Ramos (cell line): ENCODE results near the gene POLD1.

Source experiments
- in situ Hi-C: fragments of 300-500 bp; cut with MboI; formaldehyde crosslinking; loops from one replicate; pipeline ENCODE4 v1.14.3; 2022; ENCODE audit warnings: low sequenced_read_pairs; ENCODE audit not compliant: unreplicated experiment

The POLD1 gene

DNA sequence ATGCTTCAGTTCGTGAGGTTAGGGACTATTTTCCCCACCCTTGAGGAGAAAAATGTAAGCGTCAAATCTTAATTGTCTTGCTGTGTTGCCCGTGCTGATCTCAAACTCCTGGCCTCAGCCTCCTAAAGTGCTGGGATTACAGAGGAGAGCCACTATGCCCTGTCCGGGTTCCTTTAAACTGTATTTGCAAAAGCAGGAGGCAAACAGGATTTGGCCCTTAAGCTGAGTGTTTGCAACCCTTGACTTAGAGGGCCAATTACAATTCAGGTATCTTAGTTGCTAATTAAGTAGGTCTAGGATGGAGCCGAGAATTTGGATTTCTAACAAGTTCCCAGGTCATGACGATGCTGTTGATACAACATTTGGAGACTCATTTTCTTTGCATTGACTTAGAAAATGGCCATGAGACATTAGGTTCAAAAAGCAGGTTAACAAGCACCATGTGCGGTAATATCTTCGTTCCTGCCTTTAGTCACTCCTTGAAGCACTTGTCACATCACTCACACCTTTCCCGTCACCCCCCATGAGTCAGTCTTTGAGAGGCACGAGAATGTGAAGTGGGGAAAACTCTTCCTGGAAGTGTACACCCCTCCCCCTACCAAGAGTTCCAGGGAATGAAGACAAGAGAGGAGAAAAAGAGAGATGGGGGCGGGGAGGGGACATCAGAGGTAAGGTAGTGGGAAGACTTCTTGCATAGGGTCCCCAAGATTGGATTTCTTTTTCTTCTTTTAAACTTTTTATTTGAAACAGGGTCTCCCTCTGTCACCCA is 21.3 kb upstream of the POLD1 start:
- in situ Hi-C loops, result no loop called here

DNA sequence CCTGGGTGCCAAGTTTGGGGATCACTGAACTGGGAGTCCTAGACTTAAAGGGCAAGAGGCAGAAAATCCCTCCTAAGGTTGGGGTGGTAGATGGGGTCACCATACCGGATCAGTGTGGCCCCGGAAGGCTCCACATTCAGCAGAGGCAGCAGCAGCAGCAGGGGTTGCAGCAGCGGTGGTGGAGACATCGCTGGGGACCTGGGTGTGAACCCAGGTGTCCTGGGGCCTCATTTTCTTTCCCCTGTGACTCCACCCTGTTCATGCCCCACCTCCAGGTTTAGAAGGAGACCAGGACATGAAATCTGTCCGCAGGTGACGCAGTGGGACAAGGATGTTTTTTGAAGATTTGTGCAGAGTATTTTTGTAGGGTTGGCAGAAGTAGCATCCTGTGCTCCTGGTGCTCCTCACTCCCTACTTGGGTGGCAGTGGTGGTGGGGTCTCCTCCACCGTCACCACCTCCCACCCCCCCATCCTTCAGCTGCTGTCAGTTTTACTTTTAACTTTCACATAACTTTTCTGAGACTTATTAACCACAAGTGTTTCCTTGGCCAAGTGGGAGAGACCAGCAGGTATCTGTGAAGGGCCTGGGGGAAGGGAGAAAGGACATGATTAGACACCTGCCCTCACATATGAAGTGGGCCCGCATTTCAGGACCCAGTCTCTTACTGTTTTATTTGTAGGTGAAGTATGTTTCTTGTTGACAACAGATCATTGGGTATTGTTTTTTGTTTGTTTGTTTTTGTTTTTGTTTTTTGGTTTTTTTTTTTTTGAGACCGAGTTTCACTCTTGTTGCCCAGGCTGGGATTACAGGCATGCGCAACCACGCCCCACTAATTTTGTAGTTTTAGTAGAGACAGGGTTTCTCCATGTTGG is 18.5 kb upstream of the POLD1 start, which contains the start of gene NAPSA:
Gene NAPSA, minus strand, starts transcription at position 206 of the 873 bp plus-strand sequence. Its CDS starts 18 bp downstream, at position 188.
- in situ Hi-C loops, result loop anchor here (5.0 kb wide), 1 partner anchor 97 kb away; no protein-coding TSS in a partner anchor

DNA sequence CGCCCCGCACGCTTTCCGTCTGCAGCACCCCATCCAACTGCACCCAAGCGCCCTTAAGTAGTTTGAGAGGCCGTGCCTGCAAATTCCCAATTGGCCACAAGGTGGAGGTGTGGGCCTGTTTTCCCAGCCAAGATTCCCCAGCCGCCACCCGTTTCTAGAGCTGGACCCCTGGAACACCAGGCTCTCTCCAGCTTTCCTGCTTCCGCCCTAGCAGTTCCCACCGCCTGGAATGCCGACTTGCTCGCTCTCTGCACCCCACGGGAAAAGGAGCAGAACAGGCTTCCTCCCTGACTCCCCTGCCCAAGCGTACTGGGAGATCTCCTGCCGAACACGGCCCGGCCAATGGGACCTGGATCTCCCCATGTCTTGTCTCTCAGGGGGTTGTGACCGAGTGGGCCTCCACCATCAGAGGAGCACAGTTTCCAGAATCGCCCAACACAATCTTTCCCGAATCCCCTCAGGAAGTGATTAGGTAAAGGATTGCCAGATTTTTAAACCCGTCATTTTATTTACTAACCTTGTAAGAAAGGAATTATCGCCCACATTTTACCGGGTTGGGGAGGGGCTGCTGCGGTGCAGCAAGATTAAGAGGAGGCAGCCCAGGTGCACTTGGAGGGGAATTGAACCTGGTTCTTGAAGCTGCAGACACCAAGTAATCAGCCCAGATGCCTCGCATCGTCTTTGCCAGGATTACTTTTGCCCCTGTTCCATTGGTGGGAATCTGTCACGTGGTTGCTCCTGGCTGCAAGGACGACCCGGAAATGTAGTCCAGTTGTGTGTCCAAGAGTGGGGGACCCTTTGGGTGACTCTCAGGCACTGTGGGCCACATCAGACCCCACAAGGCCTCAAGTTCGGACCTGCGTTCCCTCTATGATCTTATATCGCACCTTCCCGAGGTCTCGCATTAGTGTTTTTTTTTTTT is 15.2 kb upstream of the POLD1 start:
- in situ Hi-C loops, result loop anchor here (5.0 kb wide), 1 partner anchor 93 kb away; no protein-coding TSS in a partner anchor

DNA sequence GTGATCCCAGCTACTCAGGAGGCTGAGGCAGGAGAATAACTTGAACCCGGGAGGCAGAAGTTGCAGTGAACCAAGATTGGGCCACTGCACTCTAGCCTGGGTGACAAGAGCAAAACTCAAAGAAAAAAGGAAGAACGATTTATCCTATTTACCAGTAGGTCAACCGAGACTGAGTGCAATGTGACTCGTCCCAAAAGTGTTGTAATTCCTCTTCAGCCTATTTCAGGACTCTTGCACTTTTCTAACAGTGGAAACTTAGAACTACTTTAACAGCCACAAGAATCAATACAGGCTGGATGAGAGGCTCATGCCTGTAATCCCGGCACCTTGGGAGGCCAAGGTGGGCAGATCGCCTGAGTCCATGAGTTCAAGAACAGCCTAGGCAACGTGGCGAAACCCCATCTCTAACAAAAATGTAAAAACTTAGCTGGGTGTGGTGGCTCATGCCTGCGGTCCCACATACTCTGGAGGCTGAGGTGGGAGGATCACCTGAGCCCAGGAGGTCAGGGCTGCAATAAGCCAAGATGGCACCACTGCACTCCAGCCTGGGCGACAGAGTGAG is 12.2 kb upstream of the POLD1 start:
- in situ Hi-C loops, result no loop called here

DNA sequence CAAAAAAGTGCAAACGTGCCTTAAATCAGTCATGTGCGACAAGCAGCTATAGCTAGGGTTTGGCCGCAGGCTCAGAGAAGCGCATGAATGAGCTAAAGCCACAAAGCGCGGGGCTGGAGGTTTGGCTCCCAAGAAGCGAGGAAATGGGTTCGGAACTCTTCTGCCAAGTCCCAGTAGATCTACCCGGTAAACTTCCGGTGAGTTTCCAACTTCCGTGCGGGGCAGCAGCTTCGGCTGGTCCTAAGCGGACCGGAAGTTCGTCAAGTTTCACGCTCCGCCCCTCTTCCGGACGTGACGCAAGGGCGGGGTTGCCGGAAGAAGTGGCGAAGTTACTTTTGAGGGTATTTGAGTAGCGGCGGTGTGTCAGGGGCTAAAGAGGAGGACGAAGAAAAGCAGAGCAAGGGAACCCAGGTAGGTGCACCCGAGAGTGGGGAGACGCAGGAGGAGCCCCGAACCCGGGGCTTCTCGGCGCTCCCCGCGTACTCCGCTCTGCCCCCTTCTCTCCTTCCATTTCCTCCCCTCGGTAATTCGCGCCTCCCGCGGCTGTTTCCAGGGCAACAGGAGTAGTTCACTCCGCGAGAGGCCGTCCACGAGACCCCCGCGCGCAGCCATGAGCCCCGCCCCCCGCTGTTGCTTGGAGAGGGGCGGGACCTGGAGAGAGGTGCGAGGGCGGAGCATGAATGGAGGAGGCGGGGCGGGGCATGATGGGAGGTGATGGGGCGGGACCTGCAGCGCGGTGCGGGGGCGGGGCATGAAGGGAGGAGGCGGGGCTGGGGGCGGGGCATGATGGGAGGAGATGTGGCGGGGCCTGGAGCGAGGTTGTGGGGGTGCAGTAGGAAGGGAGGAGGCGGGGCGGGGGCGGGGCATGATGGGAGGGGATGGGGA is 7.7 kb upstream of the POLD1 start, which contains the start of gene NR1H2:
Gene NR1H2, plus strand, starts transcription at position 292 of the 885 bp plus-strand sequence. CDS start 1,149 bp downstream, outside the sequence.
- in situ Hi-C loops, result no loop called here

DNA sequence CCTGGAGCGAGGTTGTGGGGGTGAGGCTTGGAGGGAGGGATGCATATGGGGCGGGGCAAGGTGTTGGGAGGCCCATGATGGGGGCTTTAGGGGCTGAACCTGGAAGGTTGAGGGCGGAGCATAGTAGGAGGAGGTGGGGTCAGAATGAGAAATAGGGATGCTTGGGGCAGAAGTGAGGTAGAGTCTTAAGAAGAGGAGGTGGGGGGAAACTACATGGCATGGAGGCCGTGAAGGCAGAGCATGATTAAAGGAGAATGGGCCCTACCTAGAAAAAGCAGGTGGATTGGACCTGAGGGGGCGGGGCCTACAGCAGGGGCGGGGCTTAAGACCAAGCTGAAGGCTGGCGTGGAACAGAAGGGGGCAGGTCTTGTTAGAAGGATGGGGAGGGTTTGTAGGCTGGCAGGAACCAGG is 7.1 kb upstream of the POLD1 start:
- in situ Hi-C loops, result no loop called here

DNA sequence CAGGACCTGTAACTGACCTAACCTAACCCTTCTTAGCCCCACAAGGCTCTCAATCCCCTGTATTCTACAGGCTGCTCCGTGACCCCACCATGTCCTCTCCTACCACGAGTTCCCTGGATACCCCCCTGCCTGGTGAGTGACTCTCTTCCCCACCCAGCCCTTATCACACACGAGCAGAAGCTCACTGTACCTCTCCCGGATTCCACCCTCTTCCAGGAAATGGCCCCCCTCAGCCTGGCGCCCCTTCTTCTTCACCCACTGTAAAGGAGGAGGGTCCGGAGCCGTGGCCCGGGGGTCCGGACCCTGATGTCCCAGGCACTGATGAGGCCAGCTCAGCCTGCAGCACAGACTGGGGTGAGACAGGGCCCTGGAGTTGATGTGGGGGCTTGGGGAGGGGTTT is 6.6 kb upstream of the POLD1 start:
- in situ Hi-C loops, result no loop called here

DNA sequence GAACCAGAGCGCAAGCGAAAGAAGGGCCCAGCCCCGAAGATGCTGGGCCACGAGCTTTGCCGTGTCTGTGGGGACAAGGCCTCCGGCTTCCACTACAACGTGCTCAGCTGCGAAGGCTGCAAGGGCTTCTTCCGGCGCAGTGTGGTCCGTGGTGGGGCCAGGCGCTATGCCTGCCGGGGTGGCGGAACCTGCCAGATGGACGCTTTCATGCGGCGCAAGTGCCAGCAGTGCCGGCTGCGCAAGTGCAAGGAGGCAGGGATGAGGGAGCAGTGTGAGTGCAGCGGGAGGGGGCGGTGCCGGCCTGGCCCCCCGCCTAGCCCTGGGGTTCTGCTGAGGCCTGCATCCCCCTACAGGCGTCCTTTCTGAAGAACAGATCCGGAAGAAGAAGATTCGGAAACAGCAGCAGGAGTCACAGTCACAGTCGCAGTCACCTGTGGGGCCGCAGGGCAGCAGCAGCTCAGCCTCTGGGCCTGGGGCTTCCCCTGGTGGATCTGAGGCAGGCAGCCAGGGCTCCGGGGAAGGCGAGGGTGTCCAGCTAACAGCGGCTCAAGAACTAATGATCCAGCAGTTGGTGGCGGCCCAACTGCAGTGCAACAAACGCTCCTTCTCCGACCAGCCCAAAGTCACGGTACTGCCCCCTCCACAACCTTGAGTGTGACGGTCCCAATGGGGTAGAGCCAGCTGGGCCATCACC is 5.8 kb upstream of the POLD1 start:
- in situ Hi-C loops, result no loop called here

DNA sequence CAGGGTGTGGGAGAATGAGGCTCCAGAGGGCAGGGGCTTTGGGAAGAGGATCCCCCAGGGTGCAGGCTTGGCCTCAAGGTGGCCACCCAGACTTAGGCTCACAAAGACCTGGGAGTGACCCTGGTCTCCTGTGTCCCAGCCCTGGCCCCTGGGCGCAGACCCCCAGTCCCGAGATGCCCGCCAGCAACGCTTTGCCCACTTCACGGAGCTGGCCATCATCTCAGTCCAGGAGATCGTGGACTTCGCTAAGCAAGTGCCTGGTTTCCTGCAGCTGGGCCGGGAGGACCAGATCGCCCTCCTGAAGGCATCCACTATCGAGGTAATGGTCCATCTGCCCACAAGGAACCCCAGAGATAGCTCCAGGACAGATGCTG is 5.3 kb upstream of the POLD1 start:
- in situ Hi-C loops, result no loop called here

DNA sequence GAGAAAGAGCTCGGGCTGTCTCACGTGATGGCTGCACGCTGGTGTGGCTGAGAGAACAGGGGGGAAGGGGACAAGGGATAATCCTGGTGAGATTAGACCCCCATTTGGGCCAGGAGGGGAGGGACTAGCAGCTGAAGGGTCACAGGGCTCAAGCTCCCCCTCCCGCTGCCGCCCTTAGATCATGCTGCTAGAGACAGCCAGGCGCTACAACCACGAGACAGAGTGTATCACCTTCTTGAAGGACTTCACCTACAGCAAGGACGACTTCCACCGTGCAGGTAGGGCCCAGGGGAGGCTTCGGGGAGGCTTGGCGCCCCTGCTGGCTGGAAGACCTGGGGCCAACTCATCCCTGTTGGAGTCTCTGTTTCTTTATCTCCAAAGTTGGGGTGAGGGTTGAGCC is 4.5 kb upstream of the POLD1 start:
- in situ Hi-C loops, result no loop called here

DNA sequence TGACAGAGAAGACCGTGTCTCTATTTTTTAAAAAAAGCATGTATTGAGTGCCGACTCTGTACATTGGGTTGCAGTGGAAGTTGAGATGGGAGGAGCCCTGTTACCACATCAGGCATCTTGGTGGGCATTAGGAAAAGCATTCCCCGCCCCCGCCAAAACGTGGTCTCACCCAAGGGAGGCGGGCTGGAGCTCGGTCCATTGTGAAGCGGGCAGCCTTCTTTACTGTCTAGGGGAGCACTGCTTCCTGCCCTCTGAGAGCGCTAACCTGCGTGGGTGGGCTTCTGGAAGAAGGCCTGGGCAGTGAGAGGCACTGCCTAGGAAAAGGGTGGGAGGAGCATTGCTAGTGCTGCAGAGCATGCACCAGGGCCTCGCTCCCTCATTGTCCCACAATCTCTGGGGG is 4.0 kb upstream of the POLD1 start:
- in situ Hi-C loops, result no loop called here

DNA sequence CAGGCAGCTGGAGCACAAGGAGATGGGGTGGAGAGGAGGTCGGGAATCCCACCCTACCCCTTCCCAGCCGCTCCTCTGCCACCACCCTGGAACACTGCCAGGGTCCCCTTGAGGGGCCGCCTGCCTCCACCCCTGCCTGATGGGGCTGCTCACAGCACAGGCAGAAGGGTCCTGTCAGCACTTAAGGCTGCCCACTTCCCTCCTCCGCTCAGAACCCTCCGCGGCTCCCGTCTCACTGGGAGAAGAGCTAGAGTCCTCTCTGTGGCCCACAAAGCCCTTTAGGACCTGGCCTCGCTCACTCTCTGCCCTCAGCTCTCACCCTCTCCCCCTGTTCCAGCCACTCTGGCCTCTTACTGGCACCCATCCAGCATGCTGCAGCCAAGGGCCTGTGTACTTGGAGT is 3.4 kb upstream of the POLD1 start:
- in situ Hi-C loops, result no loop called here

DNA sequence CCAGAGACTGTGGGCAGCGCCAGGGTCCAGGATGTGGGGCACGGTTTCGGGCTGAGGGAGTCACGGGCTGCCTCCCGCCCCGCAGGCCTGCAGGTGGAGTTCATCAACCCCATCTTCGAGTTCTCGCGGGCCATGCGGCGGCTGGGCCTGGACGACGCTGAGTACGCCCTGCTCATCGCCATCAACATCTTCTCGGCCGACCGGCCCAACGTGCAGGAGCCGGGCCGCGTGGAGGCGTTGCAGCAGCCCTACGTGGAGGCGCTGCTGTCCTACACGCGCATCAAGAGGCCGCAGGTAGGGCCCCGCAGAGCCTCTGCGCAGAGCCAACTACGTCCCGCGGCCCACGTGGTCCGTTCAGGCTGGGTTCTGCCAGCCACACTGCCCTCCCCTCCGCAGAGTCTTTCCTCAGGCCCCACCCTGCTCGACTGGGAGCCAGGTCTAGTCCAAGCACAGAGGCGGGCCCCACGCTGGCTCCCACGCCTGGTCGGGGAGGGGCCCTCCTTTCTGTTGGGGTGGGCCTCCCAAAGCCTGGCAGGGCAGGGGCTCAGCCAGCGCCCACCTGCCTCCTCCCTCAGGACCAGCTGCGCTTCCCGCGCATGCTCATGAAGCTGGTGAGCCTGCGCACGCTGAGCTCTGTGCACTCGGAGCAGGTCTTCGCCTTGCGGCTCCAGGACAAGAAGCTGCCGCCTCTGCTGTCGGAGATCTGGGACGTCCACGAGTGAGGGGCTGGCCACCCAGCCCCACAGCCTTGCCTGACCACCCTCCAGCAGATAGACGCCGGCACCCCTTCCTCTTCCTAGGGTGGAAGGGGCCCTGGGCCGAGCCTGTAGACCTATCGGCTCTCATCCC is 2.0 kb upstream of the POLD1 start:
- in situ Hi-C loops, result no loop called here

DNA sequence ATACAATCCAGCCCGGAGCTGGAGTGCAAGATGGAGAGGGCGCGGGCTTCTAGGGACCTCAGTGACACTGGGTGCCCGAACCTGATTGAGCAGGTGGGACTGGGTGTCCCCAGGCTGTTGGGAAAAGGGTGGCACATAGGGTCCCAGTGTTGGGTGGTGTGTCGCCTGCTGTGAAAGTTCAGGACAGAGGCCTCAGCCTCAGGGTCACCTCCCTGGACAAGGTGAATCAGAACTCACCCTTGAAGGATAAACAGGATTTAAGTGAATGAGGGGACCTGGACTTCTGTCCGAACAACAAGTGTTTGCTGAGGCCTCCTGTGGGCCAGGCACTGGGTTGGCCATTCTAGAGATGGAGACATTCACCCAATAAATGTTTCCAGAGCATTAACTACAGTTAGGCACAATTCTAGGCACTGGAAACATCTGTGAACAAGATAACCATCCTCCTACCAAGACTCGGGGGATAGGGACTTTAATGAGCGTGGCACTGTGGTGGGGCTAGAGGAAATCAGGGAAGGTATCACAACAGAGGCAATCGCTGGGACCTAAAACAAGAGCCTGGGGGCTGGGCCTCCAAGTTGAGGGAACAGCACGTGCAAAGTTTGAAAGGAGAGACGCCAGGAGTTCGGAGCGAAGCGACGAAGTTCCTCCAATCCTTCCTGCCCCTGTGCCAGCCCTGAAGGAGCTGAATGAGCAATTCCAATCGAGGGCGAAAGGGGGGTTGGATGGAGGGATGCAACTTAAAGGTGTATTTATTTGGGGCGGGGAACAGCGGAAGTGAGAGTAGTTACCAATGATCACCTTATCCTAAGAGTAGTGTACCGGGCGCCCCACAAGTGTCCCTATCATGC is 921 bp upstream of the POLD1 start:
- in situ Hi-C loops, result no loop called here

DNA sequence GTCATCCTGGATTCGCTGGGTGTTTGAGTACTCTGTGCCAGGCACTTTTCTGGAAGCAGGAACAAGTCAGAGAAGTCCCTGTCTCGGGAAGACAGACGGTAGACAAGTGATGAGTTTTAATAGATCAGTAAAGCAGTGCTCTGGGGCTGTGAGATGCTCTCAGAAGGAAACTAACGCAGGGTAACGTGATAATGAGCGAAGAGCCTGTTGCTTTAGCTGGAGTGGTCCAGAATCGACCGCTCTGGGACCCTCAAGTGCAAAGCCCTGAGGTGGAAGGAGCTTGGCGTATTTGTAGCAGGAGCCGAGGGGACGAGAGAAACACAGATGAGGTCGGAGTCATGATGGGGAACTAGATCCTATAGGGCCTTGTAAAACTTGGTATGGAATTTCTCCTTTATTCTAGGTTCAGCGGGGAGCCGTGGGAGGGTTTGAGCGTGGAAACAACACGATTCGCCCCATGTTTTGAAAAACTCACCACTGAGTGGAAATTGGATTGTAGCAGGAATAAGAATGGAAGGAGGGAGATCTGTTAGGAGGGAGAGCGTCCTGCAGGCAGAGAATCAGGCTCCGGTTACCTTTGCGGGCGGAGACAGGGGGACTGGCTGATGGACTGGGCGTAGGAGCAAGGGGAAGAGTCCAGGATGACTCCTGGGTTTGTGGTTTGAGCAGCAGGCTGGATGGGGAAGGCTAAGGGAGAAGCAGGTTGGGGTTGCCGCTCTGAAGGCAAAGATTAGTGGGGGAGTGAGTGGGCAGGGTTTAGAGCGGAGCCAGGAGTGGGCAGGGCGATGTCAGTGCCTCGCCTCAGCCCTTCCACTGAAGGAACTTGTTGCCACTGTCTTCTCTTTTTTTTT is 763 bp downstream of the POLD1 start:
- in situ Hi-C loops, result no loop called here
